ENCODE data around the gene VPS37B. TPM values are rescaled to one million over a fixed set of nuclear protein-coding genes. Genes with fewer than 3 reads are reported as not detected.

VPS37B gene
- polyA plus RNA-seq, 1 donor, result 22.4 TPM

DNA sequence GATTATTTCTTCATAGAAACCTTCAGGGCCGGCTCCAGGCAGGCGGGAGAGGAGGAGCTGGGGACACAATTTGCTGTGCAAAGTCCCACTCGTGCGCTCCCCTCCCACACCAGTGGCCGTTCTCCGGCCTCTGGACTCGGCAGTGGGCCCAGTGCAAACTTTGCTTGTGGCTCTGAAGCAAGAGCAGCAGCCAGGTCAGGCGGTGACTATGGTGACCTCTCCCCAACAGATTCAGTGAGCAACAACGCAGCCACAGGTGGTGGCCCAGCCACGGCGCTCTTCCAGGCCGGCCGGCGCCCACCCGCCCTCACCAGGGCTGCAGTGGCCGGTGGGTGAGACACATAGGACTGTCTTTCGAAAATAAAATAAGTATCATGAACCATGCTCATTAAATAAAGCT, 29.5 kb downstream of the VPS37B start:
- DNase-seq (ENCODE audit: low read depth), result no peak

DNA sequence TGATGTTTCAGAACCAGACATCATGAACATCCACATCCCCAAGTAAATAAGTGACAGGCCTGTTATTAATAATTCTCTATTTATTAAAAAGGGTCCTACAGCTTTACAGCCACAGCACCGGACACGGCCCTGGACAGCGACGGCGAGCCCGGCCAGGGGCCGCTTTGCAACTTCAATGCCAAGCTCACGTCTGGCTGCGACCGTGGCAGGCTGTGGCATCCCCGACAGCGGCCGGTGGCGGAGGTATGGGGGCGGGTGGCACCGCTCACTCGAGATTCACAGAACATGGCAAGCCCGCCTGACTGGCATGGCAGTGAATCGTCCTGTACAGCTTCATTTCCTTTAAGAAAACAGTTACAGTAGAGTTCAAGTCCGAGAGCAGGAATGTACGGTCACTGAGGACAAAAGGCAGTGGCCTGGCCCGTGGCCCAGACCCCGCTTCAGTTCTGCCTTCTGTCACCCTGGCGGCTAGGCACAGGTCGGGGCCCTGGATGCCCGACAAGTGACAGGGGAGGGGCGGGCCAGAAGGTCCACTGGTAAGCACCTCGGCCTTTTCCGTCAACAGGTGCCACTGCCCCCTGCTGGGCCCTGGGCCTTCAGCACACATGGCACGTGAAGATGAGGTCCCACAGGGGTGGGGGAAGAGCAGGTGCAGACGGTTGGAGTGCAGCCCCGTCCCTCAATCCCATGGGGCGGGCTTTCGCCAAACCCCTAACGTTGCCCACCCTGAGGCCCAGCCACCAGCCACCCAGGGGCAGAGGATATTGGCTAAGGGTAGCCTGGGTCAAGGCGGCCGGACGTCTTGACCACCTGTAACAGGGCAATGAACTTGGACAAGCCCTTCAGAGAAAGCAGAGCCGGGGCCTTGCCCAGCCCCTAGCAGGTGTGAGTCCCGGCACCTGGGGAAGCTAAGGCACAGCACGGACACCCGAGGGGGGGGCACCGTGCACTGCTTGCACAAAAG, 30.4 kb downstream of the VPS37B start:
- no peak for DNase-seq (ENCODE audit: low read depth)

DNA sequence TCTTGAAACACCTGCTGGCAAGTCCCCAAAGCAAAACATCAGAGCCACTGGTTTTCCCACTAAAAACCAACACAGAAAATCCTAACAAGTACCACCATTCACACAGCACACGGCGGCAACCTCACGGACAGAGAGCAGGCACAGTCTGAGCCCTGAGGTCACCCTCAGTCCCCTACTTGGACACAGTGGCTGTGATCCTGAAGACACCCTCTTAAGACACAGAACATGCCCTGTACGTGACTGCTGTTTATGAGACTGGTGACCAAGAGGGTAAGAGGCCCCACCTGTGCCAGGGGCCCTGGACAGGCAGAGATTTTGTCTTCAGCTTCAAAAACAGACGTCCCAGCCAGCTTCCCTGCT, 31.1 kb downstream of the VPS37B start:
- no peak for DNase-seq (ENCODE audit: low read depth)

DNA sequence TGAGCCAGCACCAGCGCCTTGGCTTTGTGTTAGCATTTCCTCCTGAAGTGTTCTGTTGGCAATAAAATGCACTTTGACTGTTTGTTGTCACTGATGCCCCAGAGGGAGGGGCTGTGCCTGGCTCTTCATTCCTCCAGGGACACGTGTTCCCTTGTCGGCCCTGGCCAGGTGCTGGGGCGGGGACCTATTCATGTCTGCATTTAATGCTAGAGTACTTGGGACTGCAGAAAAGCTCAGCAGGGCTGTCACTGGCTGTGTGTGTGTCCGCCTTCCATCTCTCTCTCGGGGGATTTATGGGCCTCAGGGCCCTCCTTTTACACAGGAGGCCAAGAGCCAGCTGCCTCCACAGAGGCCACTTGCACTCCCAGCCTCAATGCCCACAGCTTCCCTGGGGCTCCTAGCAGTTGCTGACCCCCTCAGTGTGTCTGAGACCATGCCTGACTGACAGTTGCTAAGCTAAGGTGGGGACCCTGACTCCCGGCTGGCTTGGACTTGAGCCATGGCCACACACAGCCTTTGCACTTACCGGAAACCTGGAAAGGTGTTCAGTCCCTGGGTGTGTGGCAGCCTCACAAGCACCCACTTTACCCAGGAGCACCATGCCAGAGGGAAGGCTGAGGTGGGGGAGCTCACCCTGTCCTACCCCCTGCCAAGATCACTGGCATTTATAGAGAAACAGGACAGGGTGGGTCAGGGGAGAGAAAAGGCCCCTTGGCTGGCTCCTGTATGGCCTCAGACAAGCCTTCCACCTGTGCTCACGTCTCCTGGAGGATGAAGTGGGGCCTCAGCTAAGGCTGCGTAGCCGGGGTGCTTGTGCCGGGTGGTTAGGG, 32.8 kb downstream of the VPS37B start:
- no peak for DNase-seq (ENCODE audit: low read depth)

DNA sequence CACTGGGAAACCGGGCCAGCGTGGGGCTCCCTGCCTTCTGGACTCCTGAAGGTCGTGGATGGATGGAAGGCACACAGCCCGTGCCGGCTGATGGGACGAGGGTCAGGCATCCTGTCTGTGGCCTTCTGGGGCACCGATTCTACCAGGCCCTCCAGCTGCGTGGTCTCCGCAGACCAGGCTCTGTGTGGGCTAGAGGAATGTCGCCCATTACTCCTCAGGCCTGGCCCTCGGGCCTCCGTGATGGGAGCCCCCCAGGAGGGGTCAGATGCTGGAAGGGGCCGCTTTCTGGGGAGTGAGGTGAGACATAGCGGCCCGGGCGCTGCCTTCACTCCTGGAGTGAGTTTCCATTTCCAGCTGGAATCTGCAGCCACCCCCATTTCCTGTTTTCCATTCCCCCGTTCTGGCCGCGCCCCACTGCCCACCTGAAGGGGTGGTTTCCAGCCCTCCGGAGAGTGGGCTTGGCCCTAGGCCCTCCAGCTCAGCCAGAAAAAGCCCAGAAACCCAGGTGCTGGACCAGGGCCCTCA, 33.8 kb downstream of the VPS37B start:
- no peak for DNase-seq (ENCODE audit: low read depth)

DNA sequence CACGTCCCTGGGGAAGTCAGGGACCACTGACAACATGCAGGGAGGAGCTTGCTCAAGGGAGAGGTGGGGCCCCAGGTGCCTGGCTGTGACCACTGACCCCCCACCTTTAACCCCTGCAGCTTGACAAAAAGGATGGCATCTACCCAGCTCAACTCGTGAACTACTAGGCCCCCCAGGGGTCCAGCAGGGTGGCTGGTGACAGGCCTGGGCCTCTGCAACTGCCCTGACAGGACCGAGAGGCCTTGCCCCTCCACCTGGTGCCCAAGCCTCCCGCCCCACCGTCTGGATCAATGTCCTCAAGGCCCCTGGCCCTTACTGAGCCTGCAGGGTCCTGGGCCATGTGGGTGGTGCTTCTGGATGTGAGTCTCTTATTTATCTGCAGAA, 34.3 kb downstream of the VPS37B start:
- DNase-seq (ENCODE audit: low read depth), result no peak

DNA sequence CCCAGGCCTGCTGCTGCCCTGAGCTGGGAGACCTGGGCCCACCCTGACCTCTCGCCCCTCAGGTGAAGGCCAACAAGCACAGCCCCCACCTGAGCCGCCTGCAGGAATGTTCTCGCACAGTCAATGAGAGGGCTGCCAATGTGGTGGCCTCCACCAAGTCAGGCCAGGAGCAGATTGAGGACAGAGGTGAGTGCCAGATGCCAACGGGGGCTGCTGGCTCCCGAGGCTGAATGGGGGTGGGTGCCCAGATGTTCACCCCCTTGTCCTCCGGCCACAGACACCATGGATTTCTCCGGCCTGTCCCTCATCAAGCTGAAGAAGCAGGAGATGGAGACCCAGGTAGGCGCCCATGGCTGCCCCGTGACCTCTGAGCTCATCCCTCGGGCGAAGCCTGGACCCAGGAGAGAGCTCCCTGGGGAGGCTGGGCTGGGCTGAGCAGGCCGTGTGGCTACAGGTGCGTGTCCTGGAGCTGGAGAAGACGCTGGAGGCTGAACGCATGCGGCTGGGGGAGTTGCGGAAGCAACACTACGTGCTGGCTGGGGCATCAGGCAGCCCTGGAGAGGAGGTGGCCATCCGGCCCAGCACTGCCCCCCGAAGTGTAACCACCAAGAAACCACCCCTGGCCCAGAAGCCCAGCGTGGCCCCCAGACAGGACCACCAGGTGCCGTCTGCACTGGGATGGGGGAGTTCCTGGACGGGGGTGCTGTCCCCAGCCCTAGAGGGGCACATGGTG, 34.9 kb downstream of the VPS37B start:
- no peak for DNase-seq (ENCODE audit: low read depth)

DNA sequence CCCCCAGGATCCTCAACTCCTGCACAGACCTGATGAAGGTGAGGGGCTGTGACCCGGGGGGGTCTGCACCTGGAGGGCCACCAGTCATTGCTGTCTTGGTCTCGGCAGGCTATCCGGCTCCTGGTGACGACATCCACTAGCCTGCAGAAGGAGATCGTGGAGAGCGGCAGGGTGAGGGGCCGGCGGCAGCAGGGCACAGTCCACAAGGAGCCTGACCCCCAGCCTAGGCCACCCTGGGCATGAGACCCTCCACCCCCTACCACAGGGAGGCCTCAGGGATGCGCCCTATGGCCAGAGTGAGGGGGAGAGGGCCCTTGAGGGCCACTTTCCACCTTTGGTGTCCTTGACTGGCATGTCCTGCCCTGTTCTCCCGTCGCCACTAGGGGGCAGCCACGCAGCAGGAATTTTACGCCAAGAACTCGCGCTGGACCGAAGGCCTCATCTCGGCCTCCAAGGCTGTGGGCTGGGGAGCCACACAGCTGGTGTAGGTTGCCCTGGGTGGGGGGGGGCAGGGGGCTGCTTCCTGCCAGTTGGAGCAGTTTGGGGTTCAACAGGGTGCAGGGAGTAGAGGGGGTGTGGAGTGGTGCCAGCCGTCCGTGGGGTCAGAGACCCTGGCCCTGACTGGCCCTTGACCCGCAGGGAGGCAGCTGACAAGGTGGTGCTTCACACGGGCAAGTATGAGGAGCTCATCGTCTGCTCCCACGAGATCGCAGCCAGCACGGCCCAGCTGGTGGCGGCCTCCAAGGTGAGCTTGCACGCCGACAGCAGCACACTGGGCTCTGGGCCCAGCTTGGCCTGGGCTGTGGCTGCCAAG, 35.7 kb downstream of the VPS37B start:
- no peak for DNase-seq (ENCODE audit: low read depth)

DNA sequence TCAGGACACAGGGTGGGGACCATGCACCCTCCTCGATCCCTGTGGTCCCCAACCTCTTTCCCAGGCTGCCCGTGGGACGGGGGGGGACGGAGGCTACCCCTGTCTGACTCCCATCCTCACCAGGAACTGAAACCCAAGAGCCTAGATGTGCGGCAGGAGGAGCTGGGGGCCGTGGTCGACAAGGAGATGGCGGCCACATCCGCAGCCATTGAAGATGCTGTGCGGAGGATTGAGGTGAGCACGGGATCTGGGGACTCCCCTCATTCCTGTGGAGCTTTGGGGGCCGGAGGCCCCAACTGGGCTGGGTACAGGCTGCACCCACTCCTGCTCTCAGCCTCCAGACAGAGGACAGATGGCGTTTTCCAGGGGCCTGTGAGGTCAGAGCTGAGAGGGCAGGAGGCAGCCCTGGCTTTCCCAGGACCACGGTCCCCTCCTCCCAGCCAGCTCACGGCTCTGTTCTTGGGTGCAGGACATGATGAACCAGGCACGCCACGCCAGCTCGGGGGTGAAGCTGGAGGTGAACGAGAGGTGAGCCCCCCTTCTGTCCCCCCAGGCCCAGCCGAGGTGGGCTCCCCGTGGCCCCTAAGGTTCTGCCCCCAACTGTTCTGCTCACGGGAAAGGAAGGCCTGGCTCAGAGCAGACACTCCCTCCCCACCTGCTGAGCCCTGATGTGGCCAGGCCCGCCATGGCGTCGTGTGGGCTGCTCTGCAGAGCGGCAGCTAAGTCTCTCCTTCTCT, 36.5 kb downstream of the VPS37B start:
- DNase-seq (ENCODE audit: low read depth), result no peak

DNA sequence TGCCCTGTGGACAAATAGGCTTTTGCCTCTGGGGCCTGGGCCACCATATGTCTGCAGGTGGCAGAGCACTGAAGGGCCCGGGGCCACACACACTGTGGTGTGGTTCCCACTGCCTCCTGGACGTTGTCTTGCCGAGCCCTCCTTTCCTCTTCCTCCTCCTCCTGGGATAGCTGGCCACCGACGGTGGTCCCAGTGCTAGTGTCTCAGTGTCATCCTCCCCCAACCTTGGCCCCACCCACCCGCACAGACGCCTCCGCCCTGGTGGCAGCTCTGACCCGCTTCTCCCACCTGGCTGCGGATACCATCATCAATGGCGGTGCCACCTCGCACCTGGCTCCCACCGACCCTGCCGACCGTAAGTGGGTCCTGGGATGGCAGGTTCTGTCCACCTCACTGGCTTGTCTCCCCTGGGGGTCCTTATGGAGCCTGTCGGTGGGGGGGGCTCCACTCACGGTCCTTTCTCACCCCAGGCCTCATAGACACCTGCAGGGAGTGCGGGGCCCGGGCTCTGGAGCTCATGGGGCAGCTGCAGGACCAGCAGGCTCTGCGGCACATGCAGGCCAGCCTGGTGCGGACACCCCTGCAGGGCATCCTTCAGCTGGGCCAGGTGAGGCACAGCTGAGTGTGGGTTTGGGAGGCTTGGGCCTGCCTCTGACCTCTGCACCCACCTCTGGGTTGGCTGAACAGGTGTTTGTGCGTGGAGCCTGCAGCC, 37.2 kb downstream of the VPS37B start:
- no peak for DNase-seq (ENCODE audit: low read depth)

DNA sequence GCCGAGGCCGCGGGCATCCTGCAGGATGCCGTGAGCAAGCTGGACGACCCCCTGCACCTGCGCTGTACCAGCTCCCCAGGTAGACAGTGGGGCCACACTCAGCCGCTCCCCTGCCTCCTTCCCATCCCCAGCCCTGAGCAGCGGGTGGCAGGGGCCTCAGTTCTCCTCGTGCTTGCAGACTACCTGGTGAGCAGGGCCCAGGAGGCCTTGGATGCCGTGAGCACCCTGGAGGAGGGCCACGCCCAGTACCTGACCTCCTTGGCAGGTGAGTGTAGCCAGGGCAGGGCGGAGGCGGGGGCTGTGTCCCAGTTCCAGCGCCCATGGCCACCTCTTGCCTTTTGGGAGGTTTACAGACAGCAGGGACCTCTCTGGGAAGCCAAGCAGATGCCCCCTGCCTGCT, 37.8 kb downstream of the VPS37B start:
- DNase-seq (ENCODE audit: low read depth), result no peak

DNA sequence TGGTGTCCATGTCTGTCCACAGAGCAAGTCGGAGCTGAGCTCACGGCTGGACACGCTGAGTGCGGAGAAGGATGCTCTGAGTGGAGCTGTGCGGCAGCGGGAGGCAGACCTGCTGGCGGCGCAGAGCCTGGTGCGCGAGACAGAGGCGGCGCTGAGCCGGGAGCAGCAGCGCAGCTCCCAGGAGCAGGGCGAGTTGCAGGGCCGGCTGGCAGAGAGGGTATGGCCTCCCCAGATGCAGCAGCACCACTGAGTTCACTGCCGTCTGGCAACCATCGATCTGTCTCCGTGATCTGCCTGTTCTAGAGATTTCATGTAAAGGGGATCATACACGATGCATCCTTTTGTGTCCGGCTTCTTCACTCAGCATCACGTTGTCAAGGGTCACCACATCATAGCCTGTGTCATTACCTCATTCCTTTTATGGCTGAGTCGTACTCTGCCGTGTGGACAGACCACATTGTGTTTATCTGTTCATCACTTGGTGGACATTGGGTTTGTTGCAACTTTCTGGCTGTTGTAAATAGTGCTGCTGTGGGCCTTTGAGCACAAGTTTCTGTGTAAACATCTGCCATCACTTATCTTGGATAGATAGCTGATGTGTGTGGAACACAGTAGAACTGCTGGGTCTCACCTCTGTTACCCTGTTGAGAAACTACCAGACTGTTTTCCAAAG, 38.8 kb downstream of the VPS37B start:
- no peak for DNase-seq (ENCODE audit: low read depth)

DNA sequence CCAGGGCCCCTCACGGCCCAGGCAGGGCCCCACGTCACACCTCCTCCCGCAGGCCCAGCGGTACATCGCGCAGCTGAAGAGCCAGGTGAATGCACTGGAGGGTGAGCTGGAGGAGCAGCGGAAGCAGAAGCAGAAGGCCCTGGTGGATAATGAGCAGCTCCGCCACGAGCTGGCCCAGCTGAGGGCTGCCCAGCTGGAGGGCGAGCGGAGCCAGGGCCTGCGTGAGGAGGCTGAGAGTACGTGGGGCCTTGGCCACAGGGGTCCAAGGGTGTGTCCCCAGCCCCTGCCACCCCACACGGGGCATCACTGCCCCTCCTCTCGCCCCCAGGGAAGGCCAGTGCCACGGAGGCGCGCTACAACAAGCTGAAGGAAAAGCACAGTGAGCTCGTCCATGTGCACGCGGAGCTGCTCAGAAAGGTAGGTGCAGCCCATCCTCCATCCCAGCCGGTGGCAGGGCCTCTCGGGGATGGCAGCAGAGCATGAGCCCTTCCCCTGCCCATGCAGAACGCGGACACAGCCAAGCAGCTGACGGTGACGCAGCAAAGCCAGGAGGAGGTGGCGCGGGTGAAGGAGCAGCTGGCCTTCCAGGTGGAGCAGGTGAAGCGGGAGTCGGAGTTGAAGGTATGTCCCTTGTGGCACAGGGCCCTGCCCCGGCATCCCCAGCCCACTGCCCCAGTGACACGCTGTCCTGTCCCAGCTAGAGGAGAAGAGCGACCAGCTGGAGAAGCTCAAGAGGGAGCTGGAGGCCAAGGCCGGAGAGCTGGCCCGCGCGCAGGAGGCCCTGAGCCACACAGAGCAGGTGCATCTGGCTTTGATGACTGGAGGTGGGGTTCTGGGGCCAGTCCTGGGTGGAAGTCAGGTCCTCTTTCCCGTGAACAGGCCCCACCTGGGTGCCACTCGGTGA, 39.7 kb downstream of the VPS37B start:
- no peak for DNase-seq (ENCODE audit: low read depth)

DNA sequence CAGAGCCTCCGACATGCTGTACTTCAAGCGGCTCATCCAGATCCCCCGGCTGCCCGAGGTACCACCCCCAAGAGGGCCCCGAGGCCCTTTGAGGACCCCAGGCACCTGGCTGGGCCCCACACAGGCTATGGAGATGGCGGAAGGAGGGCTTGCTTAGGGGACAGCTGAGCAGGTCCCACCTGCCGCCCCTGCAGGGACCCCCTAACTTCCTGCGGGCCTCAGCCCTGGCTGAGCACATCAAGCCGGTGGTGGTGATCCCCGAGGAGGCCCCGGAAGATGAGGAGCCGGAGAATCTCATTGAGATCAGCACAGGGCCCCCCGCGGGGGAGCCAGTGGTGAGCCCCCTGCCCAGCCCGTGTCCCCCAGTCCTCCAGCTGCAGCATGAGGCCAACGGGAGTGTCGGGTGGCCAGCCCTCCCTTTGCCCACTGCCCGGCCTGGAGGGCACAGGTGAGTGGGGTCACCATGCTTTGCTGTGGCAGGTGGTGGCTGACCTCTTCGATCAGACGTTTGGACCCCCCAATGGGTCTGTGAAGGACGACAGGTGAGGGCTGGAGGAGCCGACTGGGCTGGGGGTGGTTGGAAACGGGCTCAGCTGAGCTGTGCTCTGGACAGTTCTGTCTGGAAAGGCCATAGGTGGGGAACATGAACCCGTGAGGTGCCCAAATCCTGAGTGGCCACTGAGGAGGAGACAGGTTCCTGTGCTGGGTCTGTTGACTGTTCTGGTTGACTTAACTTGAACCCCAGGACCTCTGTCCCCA, 40.7 kb downstream of the VPS37B start:
- no peak for DNase-seq (ENCODE audit: low read depth)

DNA sequence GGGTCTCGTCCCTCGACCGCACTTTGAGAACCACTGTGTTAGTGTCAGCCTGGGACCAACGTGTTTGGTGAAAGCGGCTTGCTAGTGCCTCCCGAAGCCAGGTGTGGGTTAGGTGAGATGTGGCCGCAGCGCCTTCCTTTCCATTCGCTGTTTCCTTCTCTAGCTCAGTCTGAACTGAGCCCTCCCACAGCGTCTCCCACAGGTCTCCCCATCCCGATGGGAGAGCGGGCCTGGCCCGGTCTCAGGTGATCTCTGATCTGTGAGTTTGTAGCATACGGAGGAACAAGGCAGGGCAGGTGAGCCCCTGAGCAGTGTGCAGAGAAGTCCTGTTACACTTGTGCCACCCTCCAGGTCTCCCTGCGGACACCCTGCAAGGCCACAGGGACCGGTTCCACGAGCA, 41.4 kb downstream of the VPS37B start:
- no peak for DNase-seq (ENCODE audit: low read depth)

DNA sequence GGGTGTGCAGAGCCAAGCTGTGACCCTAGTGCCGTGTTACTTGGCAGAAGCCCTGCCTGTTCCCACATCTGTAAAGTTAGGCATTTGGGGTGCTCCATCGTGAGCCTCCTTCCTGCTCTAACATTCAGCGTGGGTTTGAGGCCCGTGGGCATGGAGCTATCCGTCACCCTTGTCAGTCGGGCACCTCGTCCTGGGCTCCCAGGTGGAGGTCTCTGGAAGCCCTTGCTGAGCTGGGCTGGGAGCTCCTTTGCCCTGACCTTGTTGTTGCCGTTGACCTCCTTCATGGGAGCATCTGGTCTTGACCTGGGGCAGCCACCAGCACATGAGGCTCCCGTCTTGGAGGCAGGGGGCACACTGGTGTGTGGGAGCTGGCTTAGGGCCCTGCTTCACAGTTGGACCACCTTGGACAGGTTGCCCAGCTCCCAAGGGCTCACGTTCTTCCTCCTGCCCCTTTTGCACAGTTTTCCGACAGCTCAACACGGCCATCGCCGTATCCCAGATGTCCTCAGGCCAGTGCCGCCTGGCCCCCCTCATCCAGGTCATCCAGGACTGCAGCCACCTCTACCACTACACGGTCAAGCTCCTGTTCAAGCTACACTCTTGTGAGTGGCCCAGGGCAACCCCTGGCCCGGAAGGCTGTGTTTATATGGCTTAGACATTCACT, 42.2 kb downstream of the VPS37B start:
- no peak for DNase-seq (ENCODE audit: low read depth)
